M059J (cell line): Measurements from ENCODE around the gene MCM3. TPM values are rescaled to one million over a fixed set of nuclear protein-coding genes. Genes with fewer than 3 reads are reported as not detected.

Experiments
- DNase-seq: peaks from one replicate; pipeline ENCODE4 v3.0.0-alpha.2; 2012; ENCODE audit warnings: low read depth
- total RNA-seq: library from RNA; depleted of rRNA; stranded (reverse); fragments of >200 nt; shearing (Covaris generic); gene quantifications from 2 replicates; pipeline ENCODE4 v1.2.3, GENCODE V29; 2014; rRNA removed

The MCM3 gene
- total RNA-seq, 1 experiment from 2014 or later = 211 TPM

GRCh38 chr6:52251113-52251512 is 33.4 kb downstream of the MCM3 start:
- no peak for DNase-seq

GRCh38 chr6:52249078-52249477 is 35.5 kb downstream of the MCM3 start:
- DNase-seq = no peak

GRCh38 chr6:52245425-52245824 is 39.1 kb downstream of the MCM3 start:
- no peak for DNase-seq

GRCh38 chr6:52244400-52244799 is 40.1 kb downstream of the MCM3 start, which contains the start of gene IL17F:
Gene IL17F, minus strand, starts transcription at chr6:52244500. Its CDS starts 71 bp downstream, at chr6:52244429.
- no peak for DNase-seq

GRCh38 chr6:52243282-52243893 is 41.2 kb downstream of the MCM3 start:
- no peak for DNase-seq

- no peak for DNase-seq
Observed at GRCh38 chr6:52241819-52242218, 42.7 kb downstream of the MCM3 start.

- DNase-seq = peak; percentile 82
Observed at GRCh38 chr6:52233975-52234823, 50.3 kb downstream of the MCM3 start.

GRCh38 chr6:52233005-52233404 is 51.5 kb downstream of the MCM3 start:
- no peak for DNase-seq

GRCh38 chr6:52231406-52232127 is 53.0 kb downstream of the MCM3 start:
- peak; percentile 7 for DNase-seq

GRCh38 chr6:52230685-52231084 is 53.9 kb downstream of the MCM3 start:
- no peak for DNase-seq

GRCh38 chr6:52227495-52227894 is 57.0 kb downstream of the MCM3 start:
- DNase-seq = peak; percentile 10

- DNase-seq = peak; percentile 29
Observed at GRCh38 chr6:52221302-52221701, 63.2 kb downstream of the MCM3 start.

- no peak for DNase-seq
Observed at GRCh38 chr6:52217761-52218160, 66.8 kb downstream of the MCM3 start.

GRCh38 chr6:52216932-52217575 is 67.5 kb downstream of the MCM3 start:
- DNase-seq = no peak

- no peak for DNase-seq
Observed at GRCh38 chr6:52215787-52216186, 68.8 kb downstream of the MCM3 start.

Other genes starting within 250 kb of the MCM3 start
- 0.02 TPM in 1 of 2 replicates, not detected in the other for gene PKHD1, start 197.1 kb downstream of the MCM3 start, total RNA-seq
- gene IL17A, start 98.4 kb downstream of the MCM3 start, total RNA-seq = not detected in 2 replicates
- gene IL17F, start 40.2 kb downstream of the MCM3 start, total RNA-seq = not detected in 2 replicates
- gene PAQR8, start 77.4 kb upstream of the MCM3 start, total RNA-seq = 4.9 and 9.9 TPM in 2 replicates
- 25.1 and 44.4 TPM in 2 replicates for gene EFHC1, start 135.6 kb upstream of the MCM3 start, total RNA-seq